Measurements from ENCODE around the gene ABLIM2.

Gene ABLIM2

GRCh38 chr4:8182858-8183725, 24.5 kb upstream of the ABLIM2 start:
- H3K9ac ChIP-seq (ENCODE audit: low read depth in 1 of 2, low read length in 2 of 2) = peak overlapping the region in 1 of 2 donors; percentile 64
- peaks cover 1 to 3% of the 10 kb centered on the region in 2 donors for H3K27me3 ChIP-seq (ENCODE audit: control insufficient read depth in 2 of 2, insufficient read depth in 2 of 2, low read length in 2 of 2)
- peaks cover 22 to 23% of the 10 kb centered on the region in 2 donors for H3K4me1 ChIP-seq (ENCODE audit: control insufficient read depth in 2 of 2, insufficient read depth in 2 of 2, low read length in 2 of 2)
- H3K36me3 ChIP-seq (ENCODE audit: control insufficient read depth in 2 of 2, insufficient read depth in 2 of 2, low read length in 2 of 2) = no peaks in the 10 kb centered on the region
- no peak overlapping the region for H3K4me3 ChIP-seq (ENCODE audit: low read length in 2 of 2)
- H3K9me3 ChIP-seq (ENCODE audit: control insufficient read depth in 2 of 2, low read length in 2 of 2) = no peaks in the 10 kb centered on the region
- peak overlapping the region; percentile 32 to 72 for H3K27ac ChIP-seq (ENCODE audit: low read depth in 2 of 2, low read length in 2 of 2)

- Histone ChIP-seq H3K27ac (ENCODE audit: low read depth in 2 of 2, low read length in 2 of 2) (peak overlapping the region; percentile 9 to 72), H3K4me1 (ENCODE audit: control insufficient read depth in 2 of 2, insufficient read depth in 2 of 2, low read length in 2 of 2) (peaks cover 22 to 23% of the 10 kb centered on the region in 2 donors), H3K27me3 (ENCODE audit: control insufficient read depth in 2 of 2, insufficient read depth in 2 of 2, low read length in 2 of 2) (peaks cover 1 to 3% of the 10 kb centered on the region in 2 donors), H3K9ac (ENCODE audit: low read depth in 1 of 2, low read length in 2 of 2) (peak overlapping the region in 1 of 2 donors; percentile 64), H3K36me3 (ENCODE audit: control insufficient read depth in 2 of 2, insufficient read depth in 2 of 2, low read length in 2 of 2) (no peaks in the 10 kb centered on the region), H3K9me3 (ENCODE audit: control insufficient read depth in 2 of 2, low read length in 2 of 2) (no peaks in the 10 kb centered on the region), H3K4me3 (ENCODE audit: low read length in 2 of 2) (no peak overlapping the region)
These were observed 23.7 kb upstream of the ABLIM2 start for GRCh38 chr4:8182294-8182693.

GRCh38 chr4:8181844-8182243, 23.2 kb upstream of the ABLIM2 start:
- Histone ChIP-seq H3K27ac (ENCODE audit: low read depth in 2 of 2, low read length in 2 of 2) (peak overlapping the region; percentile 9 to 45), H3K9me3 (ENCODE audit: control insufficient read depth in 2 of 2, low read length in 2 of 2) (no peaks in the 10 kb centered on the region), H3K9ac (ENCODE audit: low read depth in 1 of 2, low read length in 2 of 2) (peak overlapping the region in 1 of 2 donors; percentile 64), H3K27me3 (ENCODE audit: control insufficient read depth in 2 of 2, insufficient read depth in 2 of 2, low read length in 2 of 2) (peaks cover 1 to 3% of the 10 kb centered on the region in 2 donors), H3K4me1 (ENCODE audit: control insufficient read depth in 2 of 2, insufficient read depth in 2 of 2, low read length in 2 of 2) (peaks cover 22 to 23% of the 10 kb centered on the region in 2 donors), H3K4me3 (ENCODE audit: low read length in 2 of 2) (no peak overlapping the region), H3K36me3 (ENCODE audit: control insufficient read depth in 2 of 2, insufficient read depth in 2 of 2, low read length in 2 of 2) (no peaks in the 10 kb centered on the region)

- H3K27ac ChIP-seq (ENCODE audit: low read depth in 2 of 2, low read length in 2 of 2) = no peak overlapping the region
- H3K4me1 ChIP-seq (ENCODE audit: control insufficient read depth in 2 of 2, insufficient read depth in 2 of 2, low read length in 2 of 2) = peaks cover 22 to 23% of the 10 kb centered on the region in 2 donors
- H3K9me3 ChIP-seq (ENCODE audit: control insufficient read depth in 2 of 2, low read length in 2 of 2) = no peaks in the 10 kb centered on the region
These were observed 22.5 kb upstream of the ABLIM2 start for GRCh38 chr4:8181119-8181518.

GRCh38 chr4:8180310-8181093, 21.9 kb upstream of the ABLIM2 start:
- no peaks in the 10 kb centered on the region for H3K36me3 ChIP-seq (ENCODE audit: control insufficient read depth in 2 of 2, insufficient read depth in 2 of 2, low read length in 2 of 2)
- peaks cover 0 to 1% of the 10 kb centered on the region in 2 donors for H3K27me3 ChIP-seq (ENCODE audit: control insufficient read depth in 2 of 2, insufficient read depth in 2 of 2, low read length in 2 of 2)
- no peak overlapping the region for H3K4me3 ChIP-seq (ENCODE audit: low read length in 2 of 2)
- H3K9ac ChIP-seq (ENCODE audit: low read depth in 1 of 2, low read length in 2 of 2) = no peak overlapping the region
- H3K4me1 ChIP-seq (ENCODE audit: control insufficient read depth in 2 of 2, insufficient read depth in 2 of 2, low read length in 2 of 2) = peaks cover 22 to 23% of the 10 kb centered on the region in 2 donors
- H3K9me3 ChIP-seq (ENCODE audit: control insufficient read depth in 2 of 2, low read length in 2 of 2) = no peaks in the 10 kb centered on the region
- no peak overlapping the region for H3K27ac ChIP-seq (ENCODE audit: low read depth in 2 of 2, low read length in 2 of 2)

More at GRCh38 chr4:8181119-8181518, 22.5 kb upstream of the ABLIM2 start:
- H3K27me3 ChIP-seq (ENCODE audit: control insufficient read depth in 2 of 2, insufficient read depth in 2 of 2, low read length in 2 of 2) = peaks cover 1 to 3% of the 10 kb centered on the region in 2 donors
- H3K36me3 ChIP-seq (ENCODE audit: control insufficient read depth in 2 of 2, insufficient read depth in 2 of 2, low read length in 2 of 2) = no peaks in the 10 kb centered on the region
- peak overlapping the region in 1 of 2 donors; percentile 64 for H3K9ac ChIP-seq (ENCODE audit: low read depth in 1 of 2, low read length in 2 of 2)
- no peak overlapping the region for H3K4me3 ChIP-seq (ENCODE audit: low read length in 2 of 2)

- Histone ChIP-seq H3K9ac (ENCODE audit: low read depth in 1 of 2, low read length in 2 of 2) (no peak overlapping the region), H3K9me3 (ENCODE audit: control insufficient read depth in 2 of 2, low read length in 2 of 2) (no peaks in the 10 kb centered on the region), H3K27me3 (ENCODE audit: control insufficient read depth in 2 of 2, insufficient read depth in 2 of 2, low read length in 2 of 2) (no peaks in the 10 kb centered on the region), H3K36me3 (ENCODE audit: control insufficient read depth in 2 of 2, insufficient read depth in 2 of 2, low read length in 2 of 2) (no peaks in the 10 kb centered on the region), H3K4me3 (ENCODE audit: low read length in 2 of 2) (no peak overlapping the region), H3K4me1 (ENCODE audit: control insufficient read depth in 2 of 2, insufficient read depth in 2 of 2, low read length in 2 of 2) (peaks cover 22 to 23% of the 10 kb centered on the region in 2 donors), H3K27ac (ENCODE audit: low read depth in 2 of 2, low read length in 2 of 2) (no peak overlapping the region)
These were observed 21.2 kb upstream of the ABLIM2 start for GRCh38 chr4:8179771-8180170.

GRCh38 chr4:8179074-8179473, 20.5 kb upstream of the ABLIM2 start:
- H3K9me3 ChIP-seq (ENCODE audit: control insufficient read depth in 2 of 2, low read length in 2 of 2) = no peaks in the 10 kb centered on the region
- no peaks in the 10 kb centered on the region for H3K27me3 ChIP-seq (ENCODE audit: control insufficient read depth in 2 of 2, insufficient read depth in 2 of 2, low read length in 2 of 2)
- no peak overlapping the region for H3K4me3 ChIP-seq (ENCODE audit: low read length in 2 of 2)
- H3K9ac ChIP-seq (ENCODE audit: low read depth in 1 of 2, low read length in 2 of 2) = no peak overlapping the region
- H3K27ac ChIP-seq (ENCODE audit: low read depth in 2 of 2, low read length in 2 of 2) = no peak overlapping the region
- no peaks in the 10 kb centered on the region for H3K36me3 ChIP-seq (ENCODE audit: control insufficient read depth in 2 of 2, insufficient read depth in 2 of 2, low read length in 2 of 2)
- peaks cover 22 to 23% of the 10 kb centered on the region in 2 donors for H3K4me1 ChIP-seq (ENCODE audit: control insufficient read depth in 2 of 2, insufficient read depth in 2 of 2, low read length in 2 of 2)

GRCh38 chr4:8177956-8178355, 19.3 kb upstream of the ABLIM2 start:
- no peaks in the 10 kb centered on the region for H3K36me3 ChIP-seq (ENCODE audit: control insufficient read depth in 2 of 2, insufficient read depth in 2 of 2, low read length in 2 of 2)
- H3K27me3 ChIP-seq (ENCODE audit: control insufficient read depth in 2 of 2, insufficient read depth in 2 of 2, low read length in 2 of 2) = no peaks in the 10 kb centered on the region
- peaks cover 18 to 19% of the 10 kb centered on the region in 2 donors for H3K4me1 ChIP-seq (ENCODE audit: control insufficient read depth in 2 of 2, insufficient read depth in 2 of 2, low read length in 2 of 2)
- H3K4me3 ChIP-seq (ENCODE audit: low read length in 2 of 2) = no peak overlapping the region
- no peaks in the 10 kb centered on the region for H3K9me3 ChIP-seq (ENCODE audit: control insufficient read depth in 2 of 2, low read length in 2 of 2)
- no peak overlapping the region for H3K27ac ChIP-seq (ENCODE audit: low read depth in 2 of 2, low read length in 2 of 2)
- H3K9ac ChIP-seq (ENCODE audit: low read depth in 1 of 2, low read length in 2 of 2) = no peak overlapping the region

GRCh38 chr4:8177552-8177951, 18.9 kb upstream of the ABLIM2 start:
- no peaks in the 10 kb centered on the region for H3K9me3 ChIP-seq (ENCODE audit: control insufficient read depth in 2 of 2, low read length in 2 of 2)
- H3K27me3 ChIP-seq (ENCODE audit: control insufficient read depth in 2 of 2, insufficient read depth in 2 of 2, low read length in 2 of 2) = no peaks in the 10 kb centered on the region
- no peak overlapping the region for H3K4me3 ChIP-seq (ENCODE audit: low read length in 2 of 2)
- no peak overlapping the region for H3K9ac ChIP-seq (ENCODE audit: low read depth in 1 of 2, low read length in 2 of 2)
- no peaks in the 10 kb centered on the region for H3K36me3 ChIP-seq (ENCODE audit: control insufficient read depth in 2 of 2, insufficient read depth in 2 of 2, low read length in 2 of 2)
- peaks cover 14 to 15% of the 10 kb centered on the region in 2 donors for H3K4me1 ChIP-seq (ENCODE audit: control insufficient read depth in 2 of 2, insufficient read depth in 2 of 2, low read length in 2 of 2)
- H3K27ac ChIP-seq (ENCODE audit: low read depth in 2 of 2, low read length in 2 of 2) = no peak overlapping the region

Measured in mucosa of rectum (tissue), 2 donors.